GM19455 (cell line): ENCODE data around the gene VAT1L.
"Not testable (repeated sequence)": the region's sequence is repeated elsewhere in the genome, so short reads cannot be mapped to it uniquely, and the experiment has no call there.

ENCODE experiments used
- ATAC-seq: cut with Tn5 transposase; IDR thresholded peaks from one replicate; pipeline ENCODE4 v1.9.1; 2021; ENCODE audit not compliant: unreplicated experiment

The VAT1L gene

DNA sequence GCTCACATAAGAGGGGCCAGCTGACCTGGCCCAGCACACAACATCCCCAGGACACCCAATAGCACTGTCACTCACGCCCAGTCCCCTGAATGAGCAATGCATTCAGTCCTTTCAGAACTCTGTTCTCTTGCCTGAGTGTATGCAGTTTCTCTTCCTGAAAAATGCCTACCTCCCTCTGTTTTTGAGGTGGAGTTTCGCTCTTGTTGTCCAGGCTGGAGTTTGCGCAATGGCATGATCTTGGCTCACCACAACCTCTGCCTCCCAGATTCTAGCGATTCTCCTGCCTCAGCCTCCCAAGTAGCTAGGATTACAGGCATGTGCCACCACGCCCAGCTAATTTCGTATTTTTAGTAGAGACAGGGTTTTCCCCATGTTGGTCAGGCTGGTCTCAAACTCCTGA, 159.2 kb downstream of the VAT1L start:
- ATAC-seq = not testable (repeated sequence)

DNA sequence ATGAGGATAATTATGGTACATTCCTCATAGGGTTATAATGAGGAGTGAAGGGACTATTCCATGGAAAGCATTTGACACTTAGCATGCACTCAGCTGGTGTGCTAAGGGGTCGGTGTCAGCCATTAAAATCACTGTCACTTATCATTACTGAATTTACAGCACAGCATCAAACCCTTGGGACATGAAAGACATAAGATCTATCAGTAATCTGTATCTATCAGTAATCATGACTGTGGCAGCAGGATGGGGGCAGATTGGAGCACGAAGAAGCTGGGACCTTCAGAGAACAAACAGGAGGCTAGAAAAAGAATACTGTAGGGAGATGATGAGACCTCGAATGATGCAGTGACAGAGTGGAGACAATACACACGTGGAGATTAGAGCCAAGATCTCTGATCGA, 160.5 kb downstream of the VAT1L start:
- ATAC-seq = no peak

DNA sequence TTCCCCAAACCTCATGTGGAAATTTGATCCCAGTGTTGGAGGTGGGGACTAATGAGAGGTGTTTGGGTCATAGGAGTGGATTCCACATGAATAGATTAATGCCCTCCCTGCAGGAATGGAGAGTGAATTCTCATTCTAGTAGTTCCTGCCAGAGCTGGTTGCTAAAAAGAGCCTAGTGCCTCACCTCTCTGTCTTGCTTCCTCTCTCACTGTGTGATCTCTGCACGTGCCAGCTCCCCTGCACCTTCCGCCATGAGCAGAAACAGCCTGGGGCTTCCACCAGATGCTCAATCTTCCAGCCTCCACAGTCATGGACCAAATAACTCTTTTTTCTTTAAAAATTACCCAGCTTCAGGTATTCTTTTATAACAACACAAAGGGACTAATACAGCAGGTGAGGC, 161.1 kb downstream of the VAT1L start:
- no peak for ATAC-seq

- ATAC-seq = peak; percentile 49
Observed at GRCh38 chr16:77951788-77952187, 163.4 kb downstream of the VAT1L start.

GRCh38 chr16:77955127-77955526, 166.8 kb downstream of the VAT1L start:
- ATAC-seq = no peak

DNA sequence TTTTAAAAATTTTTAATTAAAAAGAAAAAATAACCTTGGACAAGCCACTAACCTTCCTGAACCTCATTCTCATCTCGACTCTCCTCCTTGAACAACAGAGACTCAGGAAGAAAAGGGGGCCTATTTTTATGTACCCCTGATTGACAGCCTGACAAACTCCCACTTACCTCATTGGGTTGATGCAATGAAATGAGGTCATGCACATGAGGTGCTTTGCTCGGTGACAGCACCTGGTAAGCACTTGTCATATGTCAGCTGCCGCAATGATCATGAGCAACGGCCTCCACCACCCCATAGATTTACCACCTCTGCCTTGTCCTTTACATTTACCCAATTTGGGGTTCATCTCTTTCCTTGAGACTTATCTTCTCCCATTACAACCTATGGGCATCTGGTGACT, 167.9 kb downstream of the VAT1L start:
- ATAC-seq = no peak

DNA sequence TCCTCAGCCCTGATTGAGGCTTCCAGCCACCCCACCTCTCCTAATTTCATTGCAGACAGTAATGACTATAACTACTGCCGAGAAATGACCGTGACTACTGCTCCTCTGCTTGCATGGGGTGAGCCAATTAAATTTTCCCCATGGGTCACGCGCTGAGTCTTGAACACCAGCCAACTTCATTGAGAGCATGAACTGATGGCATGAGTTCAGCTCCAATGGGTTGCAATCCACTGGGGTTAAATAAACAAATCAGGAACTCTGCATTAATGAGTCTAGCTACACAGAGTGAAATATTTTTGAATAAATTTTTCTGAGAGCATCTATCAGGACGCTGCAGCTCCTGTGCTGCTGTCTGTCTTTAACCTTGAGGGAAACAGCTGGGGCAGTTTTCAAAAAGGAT, 172.4 kb downstream of the VAT1L start:
- ATAC-seq = no peak

DNA sequence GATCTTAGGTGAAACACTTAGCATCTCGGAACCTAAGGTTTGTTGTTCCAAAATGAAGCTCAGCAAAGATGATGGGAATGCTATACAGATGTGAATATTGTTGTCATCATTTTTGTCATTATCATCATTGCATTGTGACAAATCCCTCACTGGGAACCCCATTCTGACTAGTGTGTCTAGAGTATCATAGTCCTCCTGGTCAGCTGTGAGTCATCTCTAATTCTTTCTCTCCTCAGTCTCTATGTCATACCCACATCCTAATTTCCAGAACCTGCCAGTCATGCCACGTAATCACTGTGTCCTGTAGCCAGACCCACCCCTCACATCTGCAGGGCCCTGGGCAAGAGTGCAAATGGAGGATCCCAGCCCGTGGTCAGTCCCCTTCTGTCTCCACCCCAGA, 173.4 kb downstream of the VAT1L start:
- no peak for ATAC-seq

DNA sequence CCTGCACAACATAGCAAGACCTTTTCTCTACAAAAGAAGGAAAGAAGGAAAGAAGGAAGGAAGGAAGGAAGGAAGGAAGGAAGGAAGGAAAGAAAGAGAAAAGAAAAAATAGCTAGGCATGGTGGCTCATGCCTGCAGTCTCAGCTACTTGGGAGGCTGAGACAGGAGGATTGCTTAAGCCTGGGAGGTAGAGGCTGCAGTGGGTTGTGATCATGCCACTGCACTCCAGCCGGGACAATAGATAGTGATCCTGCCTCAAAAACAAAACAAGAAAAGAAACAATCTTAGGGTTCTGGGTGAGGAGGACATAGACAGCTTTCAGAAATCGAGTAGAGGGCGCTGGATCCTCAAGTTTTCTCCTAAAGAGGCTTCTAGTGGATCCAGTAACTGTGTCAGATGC, 174.3 kb downstream of the VAT1L start:
- no peak for ATAC-seq

DNA sequence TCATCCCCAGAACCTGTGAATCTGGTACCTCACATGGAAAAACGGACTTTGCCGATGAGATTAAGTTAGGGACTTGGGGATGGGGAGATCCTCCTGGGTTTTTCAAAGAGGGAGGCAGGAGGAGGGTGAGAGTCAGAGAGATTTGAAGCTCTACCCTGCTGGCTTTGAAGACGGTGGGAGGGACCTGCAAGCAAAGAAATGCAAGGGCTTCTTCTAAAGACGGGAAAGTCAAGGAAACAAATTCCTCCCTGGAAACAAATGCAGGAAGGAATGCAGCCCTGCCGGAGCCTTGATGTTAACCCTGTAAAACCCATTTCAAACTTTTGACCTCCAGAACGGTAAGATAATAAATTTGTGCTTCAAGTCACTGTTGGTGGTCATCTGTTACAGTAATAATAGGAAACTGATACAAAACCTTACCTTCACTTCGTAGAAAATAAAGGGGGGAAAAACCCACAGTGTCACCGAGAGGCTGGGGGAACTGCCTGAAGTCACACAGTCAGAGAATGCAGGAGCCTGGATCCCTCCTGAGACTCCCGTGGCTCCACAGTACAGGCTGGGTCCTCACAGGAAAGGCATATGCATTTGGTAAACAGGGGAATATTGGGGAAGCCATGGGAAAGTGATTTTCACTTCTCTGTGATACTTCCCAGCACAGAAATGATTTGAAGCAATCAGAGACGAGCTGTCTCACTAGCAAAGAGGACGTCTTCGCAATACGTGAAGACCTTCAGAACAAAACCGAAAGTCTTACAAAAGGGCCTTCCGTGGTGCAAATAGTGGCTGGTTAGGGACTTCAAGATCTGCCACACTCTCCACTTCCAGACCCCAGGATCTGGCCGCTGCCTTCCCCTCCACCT, 175.1 kb downstream of the VAT1L start:
- ATAC-seq = peak; percentile 77

- no peak for ATAC-seq
Observed at GRCh38 chr16:77965346-77965745, 177.0 kb downstream of the VAT1L start.

DNA sequence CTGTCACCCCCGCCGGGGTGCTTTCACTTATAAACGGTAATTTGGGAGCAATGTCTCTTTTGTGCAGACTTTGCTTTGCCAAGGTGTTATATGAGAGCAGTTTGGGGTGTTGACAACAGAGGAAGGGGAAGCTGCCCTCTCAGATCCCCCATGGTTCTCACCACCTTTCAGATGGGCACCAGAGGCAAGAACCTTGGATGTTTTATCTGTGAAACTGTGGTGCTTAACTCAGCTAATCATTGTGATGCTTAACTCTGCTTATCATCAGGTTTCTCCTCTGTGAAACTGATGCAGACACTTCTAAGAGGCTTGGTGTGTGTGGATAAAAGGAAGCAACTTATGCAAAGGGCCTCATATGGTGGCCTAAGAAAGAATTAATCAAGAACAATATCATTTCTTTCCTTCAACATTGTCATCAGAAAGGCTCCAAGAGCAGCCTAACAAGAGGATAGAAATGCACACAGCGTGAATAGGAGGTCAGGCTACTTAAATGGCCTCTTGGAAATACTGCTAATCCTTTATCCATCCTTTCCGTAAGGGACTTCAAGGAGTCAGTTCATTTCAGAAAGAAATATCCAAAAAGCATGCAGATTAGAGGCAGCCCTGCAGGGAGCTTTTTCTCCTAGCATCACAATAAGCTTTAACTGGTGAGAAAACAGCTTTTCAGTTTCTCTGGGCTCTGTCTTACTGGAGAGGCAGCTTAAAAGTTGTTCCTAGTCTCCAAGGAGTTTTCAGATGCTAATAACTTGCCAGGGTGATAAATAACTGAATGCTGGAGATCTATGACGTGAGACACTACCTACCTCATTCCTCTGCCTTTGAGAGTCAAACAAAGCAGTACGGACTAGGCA, 178.9 kb downstream of the VAT1L start:
- ATAC-seq = no peak

DNA sequence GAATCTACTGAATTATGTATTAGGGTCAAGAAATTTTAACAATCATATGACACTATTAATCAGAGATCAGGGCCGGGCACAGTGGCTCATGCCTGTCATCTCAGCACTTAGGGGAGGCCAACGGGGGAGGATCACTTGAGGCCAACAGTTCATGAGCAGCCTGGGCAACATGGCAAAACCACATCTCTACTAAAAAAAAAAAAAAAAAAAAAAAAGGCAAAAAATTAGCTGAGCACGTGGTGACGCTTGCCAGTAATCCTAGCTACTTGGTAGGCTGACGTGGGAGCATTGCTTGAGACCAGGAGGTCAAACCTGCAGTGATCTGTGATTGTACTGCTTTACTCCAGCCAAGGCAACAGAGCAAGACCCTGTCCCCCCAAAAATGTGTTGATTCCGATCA, 181.5 kb downstream of the VAT1L start:
- no peak for ATAC-seq

- ATAC-seq = no peak
Observed at GRCh38 chr16:77970371-77970770, 182.0 kb downstream of the VAT1L start.

DNA sequence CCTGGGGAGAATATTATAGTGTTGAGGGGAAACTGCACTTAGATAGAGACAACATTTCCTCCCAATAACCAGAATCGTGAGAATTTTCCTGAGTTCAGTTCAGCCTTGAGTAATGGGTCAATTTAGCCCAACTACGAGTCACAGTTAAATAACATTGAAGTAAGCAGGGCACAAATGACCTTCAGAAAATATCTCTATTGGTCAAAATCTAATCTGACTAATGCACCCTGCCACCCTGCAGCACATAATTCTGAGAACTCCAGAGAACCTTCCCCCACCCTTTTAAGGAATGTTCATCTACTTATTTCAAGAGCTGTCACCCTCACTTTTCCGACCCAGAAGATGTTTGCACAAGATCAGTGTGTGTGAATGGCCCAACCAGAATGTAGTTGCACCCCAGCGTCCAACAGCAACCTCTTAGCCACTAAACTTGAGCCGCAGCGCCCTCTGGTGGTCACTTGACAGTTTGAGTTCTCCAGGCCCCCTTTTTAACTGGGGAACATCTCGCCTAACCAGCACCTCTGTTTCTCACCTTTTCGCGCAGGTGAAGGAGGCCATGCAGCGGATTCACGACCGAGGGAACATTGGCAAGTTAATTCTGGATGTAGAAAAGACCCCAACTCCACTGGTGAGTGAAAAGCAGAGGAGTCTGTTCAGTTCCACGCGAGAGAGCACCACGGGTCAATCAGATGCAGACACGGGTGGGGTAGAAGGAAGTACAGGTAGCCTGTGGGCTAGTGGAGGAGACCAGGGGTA, 183.1 kb downstream of the VAT1L start:
- ATAC-seq = no peak

- ATAC-seq = no peak
Observed at GRCh38 chr16:77972062-77972392, 183.7 kb downstream of the VAT1L start.

GRCh38 chr16:77974883-77975282, 186.5 kb downstream of the VAT1L start:
- ATAC-seq = no peak

- ATAC-seq = no peak
Observed at GRCh38 chr16:77975942-77976341, 187.6 kb downstream of the VAT1L start.

- ATAC-seq = no peak
Observed at GRCh38 chr16:77977339-77977738, 189.0 kb downstream of the VAT1L start.

DNA sequence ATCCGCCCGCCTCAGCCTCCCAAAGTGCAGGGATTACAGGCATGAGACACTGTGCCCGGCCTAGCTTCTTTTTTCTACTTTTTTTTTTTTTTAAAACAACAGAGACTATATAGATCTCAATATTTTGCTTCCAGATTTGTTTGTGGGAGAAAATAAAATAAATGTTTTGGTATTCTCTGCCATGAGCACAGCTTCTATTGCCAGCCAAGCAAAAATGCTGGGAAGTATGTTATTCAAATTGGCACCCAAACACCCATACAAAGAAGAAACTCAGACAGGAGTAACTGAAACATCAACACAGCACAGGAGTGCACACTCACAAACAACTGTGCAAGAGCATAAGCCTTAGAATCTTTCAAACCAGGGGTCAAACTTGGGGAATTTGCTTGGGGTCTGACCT, 196.7 kb downstream of the VAT1L start:
- ATAC-seq = no peak

DNA sequence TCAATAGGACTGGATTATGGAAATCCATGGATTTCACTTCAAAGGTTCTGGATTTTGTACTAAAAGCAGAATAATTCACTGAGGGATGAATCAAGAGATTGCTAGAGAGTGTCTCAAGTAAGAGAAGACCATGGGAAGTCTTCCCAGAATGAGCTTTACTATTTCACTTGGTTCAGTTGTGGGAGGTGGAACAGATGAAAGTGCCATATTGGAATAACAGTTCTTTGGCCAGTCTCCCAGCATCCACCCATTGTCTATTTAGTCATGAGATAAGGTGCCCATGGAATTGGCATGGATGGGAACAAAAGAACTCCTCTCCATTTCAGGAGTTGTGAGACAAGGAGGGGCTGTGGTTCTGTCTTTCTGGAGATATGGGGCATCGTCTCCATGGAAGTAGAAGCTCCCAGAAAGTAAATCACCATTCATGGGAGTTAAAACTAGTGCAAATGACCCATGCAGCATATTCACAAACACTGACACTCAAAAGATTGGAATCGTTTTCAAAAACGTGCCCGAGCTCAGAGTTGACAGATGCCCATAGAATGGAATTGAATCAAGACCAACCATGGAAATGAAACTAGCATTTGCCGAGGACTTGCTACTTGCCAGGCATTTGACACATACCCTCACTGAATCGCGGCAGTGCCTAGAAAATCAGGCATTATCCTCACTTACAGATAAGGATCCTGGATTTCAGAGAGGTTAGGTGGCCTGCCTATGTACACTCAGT, 197.8 kb downstream of the VAT1L start:
- no peak for ATAC-seq
